Upper lobe of right lung (tissue), 1 donor: ENCODE results near the gene PDE1C. TPM values are rescaled to one million over a fixed set of nuclear protein-coding genes. Genes with fewer than 3 reads are reported as not detected.

Source experiments
- ATAC-seq: fragments of 200-7000 bp; cut with Tn5 transposase; one replicate; pipeline ENCODE4 v1.9.1; 2020; ENCODE audit warnings: mild to moderate bottlenecking, moderate library complexity
- DNase-seq: peaks from one replicate; pipeline ENCODE4 v3.0.0-alpha.2; 2020
- H3K27ac ChIP-seq: fragments of 200-600 bp; one replicate; pipeline ENCODE4 v1.8.0; 2022
- H3K27me3 ChIP-seq: fragments of 200-600 bp; one replicate; pipeline ENCODE4 v1.8.0; 2022; ENCODE audit warnings: mild to moderate bottlenecking
- H3K36me3 ChIP-seq: fragments of 200-600 bp; one replicate; pipeline ENCODE4 v1.8.0; 2022
- H3K4me1 ChIP-seq: fragments of 200-600 bp; one replicate; pipeline ENCODE4 v1.8.0; 2022
- H3K4me3 ChIP-seq: fragments of 200-600 bp; one replicate; pipeline ENCODE4 v1.8.0; 2022; ENCODE audit warnings: mild to moderate bottlenecking
- H3K9me3 ChIP-seq: fragments of 200-600 bp; one replicate; pipeline ENCODE4 v1.8.0; 2022
- intact Hi-C: fragments of 100-400 bp; cut with DNase I; formaldehyde crosslinking; loops from one replicate; pipeline ENCODE4 v1.11.0; 2022
- total RNA-seq: library from RNA; stranded (reverse); fragmentation: NEBNext Ultra II Directional; extraction: Animal tissue kit (Norgen Biotek cat#: 25700); gene quantifications from one replicate; pipeline ENCODE4 v1.2.1, GENCODE V29; 2021
- TF ChIP-seq, protein P1 (sequence below): fragments of 200-600 bp; IDR thresholded peaks from one replicate; pipeline ENCODE4 v1.8.0; 2022; ENCODE audit warnings: antibody characterized with exemption
- donor health status: DM: no; HTN: yes; CAD: no; lungs with severe emphysema.

PDE1C gene
- total RNA-seq, 1 donor from 2014 or later: 13.0 TPM

DNA sequence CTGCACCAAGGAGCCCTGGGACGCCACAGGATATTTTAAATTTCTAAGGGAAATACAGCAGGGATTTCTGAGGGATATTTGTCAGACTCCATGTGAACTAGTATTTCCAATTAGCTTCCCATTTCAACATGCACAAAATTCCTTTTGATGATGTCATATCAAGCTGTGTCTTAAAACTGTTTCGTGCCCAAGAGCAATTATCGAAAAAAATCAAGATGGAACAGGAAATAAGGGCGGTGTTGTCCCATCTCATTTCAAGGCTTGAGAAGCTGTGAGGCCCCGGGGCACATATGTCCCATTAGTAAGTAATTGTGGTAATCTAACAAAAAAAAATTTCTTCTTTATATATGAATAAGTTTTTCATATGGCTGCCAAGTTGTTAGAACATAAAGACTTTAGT is 335.8 kb downstream of the PDE1C start:
- Histone ChIP-seq H3K36me3 (no peaks in the 10 kb centered on the region), H3K4me3 (no peak overlapping the region), H3K4me1 (no peaks in the 10 kb centered on the region), H3K27me3 (no peaks in the 10 kb centered on the region), H3K9me3 (no peaks in the 10 kb centered on the region), H3K27ac (no peak overlapping the region)
- ATAC-seq (no peak), DNase-seq (no peak)
- TF ChIP-seq, protein P1, sequence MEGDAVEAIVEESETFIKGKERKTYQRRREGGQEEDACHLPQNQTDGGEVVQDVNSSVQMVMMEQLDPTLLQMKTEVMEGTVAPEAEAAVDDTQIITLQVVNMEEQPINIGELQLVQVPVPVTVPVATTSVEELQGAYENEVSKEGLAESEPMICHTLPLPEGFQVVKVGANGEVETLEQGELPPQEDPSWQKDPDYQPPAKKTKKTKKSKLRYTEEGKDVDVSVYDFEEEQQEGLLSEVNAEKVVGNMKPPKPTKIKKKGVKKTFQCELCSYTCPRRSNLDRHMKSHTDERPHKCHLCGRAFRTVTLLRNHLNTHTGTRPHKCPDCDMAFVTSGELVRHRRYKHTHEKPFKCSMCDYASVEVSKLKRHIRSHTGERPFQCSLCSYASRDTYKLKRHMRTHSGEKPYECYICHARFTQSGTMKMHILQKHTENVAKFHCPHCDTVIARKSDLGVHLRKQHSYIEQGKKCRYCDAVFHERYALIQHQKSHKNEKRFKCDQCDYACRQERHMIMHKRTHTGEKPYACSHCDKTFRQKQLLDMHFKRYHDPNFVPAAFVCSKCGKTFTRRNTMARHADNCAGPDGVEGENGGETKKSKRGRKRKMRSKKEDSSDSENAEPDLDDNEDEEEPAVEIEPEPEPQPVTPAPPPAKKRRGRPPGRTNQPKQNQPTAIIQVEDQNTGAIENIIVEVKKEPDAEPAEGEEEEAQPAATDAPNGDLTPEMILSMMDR: no peak
- intact Hi-C loops: loop anchor here (10.0 kb wide), 1 partner anchor 290 kb away; no protein-coding TSS in a partner anchor

DNA sequence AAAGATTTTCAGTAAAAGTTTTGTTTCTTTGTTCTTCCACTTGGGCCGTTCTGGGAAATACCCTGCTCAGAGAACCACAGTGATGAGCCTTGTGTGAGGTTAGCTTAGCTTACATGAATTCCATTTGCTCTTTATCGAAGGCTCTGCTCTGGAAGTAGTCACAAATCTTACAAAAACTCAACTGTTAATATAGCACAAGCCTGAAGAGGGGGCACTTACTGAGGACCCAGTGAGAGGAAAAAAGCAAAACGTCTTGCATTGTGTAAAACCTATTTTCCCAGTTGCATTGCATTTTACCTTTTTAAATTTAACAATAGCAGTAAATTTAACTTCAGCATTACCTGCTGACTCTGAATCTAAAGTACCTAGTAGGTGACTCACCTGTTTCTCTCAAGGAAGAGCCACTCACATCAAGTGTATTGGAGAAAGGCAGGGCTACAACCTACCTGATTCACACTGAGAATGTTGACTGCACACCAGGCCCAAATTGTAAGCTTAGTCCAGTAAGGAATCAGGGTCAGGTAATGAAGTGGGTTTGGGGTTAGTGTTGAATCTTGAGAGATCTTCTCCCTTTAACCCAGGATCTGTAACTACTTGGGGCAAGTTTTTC is 340.9 kb downstream of the PDE1C start:
- H3K4me3 ChIP-seq: no peak overlapping the region
- H3K27ac ChIP-seq: no peak overlapping the region
- TF ChIP-seq, protein P1: no peak
- H3K27me3 ChIP-seq: no peaks in the 10 kb centered on the region
- no peak for ATAC-seq
- intact Hi-C loops: no loop called here
- no peak for DNase-seq
- no peaks in the 10 kb centered on the region for H3K36me3 ChIP-seq
- no peaks in the 10 kb centered on the region for H3K4me1 ChIP-seq
- H3K9me3 ChIP-seq: no peaks in the 10 kb centered on the region

DNA sequence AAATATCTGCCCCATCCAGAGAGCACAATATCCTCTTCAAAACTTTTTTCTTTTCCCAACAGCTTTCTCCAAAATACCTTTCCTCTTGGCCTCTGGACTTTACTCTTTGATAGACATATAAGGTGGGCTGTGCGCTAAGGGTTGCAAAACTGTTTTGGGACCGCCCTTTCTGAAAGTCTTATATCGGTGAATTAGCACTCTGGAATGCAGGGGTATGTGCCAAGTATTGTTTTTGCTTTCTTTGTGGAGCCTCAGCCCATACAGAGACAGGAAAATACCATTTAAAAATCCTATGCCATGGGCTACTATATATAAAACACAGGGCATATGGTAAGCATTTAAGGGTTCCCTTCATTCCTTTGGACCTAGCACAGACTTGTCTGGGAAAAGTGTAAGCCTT is 345.5 kb downstream of the PDE1C start:
- Histone ChIP-seq H3K27me3 (no peaks in the 10 kb centered on the region), H3K4me3 (no peak overlapping the region)
- no peak for ATAC-seq

DNA sequence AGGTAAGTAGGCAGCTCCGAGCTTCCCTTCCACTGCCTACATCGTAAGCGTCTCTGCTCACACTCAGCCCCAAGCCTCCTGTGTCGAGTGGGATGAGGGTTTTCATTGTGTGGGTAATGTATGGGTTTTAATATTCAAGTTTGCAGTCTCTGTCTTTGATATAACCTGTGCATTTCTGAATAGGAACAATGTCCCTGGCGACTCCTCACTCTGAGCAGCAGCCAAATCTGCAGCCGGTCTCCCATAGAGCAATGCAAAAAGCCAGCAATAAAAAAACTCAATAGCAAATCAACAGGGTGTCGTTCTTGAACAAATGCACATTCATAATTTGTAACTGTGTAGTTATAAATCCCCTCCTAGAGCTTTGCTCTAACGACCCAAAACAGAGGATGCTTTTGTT is 349.8 kb downstream of the PDE1C start:
- H3K36me3 ChIP-seq: no peaks in the 10 kb centered on the region
- H3K27ac ChIP-seq: no peak overlapping the region
- no peak overlapping the region for H3K4me3 ChIP-seq
- ATAC-seq (no peak), DNase-seq (no peak)
- TF ChIP-seq, protein P1: no peak
- intact Hi-C loops: no loop called here
- H3K4me1 ChIP-seq: no peaks in the 10 kb centered on the region
- no peaks in the 10 kb centered on the region for H3K27me3 ChIP-seq
- H3K9me3 ChIP-seq: no peaks in the 10 kb centered on the region

More for the DNA sequence above, 345.5 kb downstream of the PDE1C start:
- Histone ChIP-seq H3K36me3 (no peaks in the 10 kb centered on the region), H3K9me3 (no peaks in the 10 kb centered on the region), H3K27ac (no peak overlapping the region), H3K4me1 (no peaks in the 10 kb centered on the region)
- no peak for DNase-seq
- intact Hi-C loops: no loop called here
- TF ChIP-seq, protein P1: no peak

DNA sequence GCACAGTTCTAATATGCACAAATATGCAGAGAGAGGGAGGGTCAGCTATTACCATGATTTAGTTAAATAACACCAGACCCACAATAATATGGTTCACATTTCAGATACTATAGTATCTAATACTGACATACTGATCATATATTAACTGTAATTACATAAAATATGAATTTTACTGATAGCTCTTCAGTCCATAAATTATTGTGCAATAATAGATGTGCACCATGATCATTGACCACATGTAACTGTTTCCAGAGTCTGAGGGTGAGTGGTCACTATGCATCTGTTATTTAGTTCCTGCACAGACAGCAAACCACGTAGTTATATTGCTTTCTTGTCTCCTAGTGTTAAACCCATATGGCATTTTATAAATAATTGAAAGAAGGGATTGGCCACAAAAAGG is 353.9 kb downstream of the PDE1C start:
- TF ChIP-seq, protein P1: no peak
- H3K9me3 ChIP-seq: no peaks in the 10 kb centered on the region

DNA sequence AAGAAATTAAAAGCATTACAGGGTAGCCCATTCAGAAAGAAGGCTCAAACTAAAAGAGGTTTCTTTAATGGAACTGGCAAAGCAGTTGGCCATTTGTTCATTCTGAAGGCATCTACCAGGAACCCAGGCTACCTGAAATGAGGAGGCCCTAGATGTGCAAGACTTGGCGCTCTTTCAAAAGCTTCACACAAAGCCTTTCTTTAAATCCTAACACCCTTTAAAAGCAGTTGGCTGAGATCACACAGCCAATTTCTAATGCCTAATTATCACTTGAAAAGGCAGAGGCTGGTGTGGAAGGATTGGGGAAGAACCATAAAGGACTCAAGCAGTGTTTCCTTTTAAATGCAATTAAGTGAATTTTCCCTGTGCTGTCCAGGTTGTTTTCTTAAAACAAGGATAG is 360.0 kb downstream of the PDE1C start:
- H3K9me3 ChIP-seq: no peaks in the 10 kb centered on the region
- no peak overlapping the region for H3K4me3 ChIP-seq
- no peaks in the 10 kb centered on the region for H3K4me1 ChIP-seq
- DNase-seq (no peak), ATAC-seq (no peak)
- H3K27me3 ChIP-seq: no peaks in the 10 kb centered on the region
- no peaks in the 10 kb centered on the region for H3K36me3 ChIP-seq
- no peak overlapping the region for H3K27ac ChIP-seq
- intact Hi-C loops: no loop called here
- TF ChIP-seq, protein P1: no peak

More for the DNA sequence above, 353.9 kb downstream of the PDE1C start:
- H3K27me3 ChIP-seq: no peaks in the 10 kb centered on the region
- no peaks in the 10 kb centered on the region for H3K4me1 ChIP-seq
- DNase-seq (no peak), ATAC-seq (no peak)
- H3K27ac ChIP-seq: no peak overlapping the region
- intact Hi-C loops: no loop called here
- H3K36me3 ChIP-seq: no peaks in the 10 kb centered on the region
- no peak overlapping the region for H3K4me3 ChIP-seq
